ENCODE results near the gene TP53RK.

- TF ChIP-seq POLR2A (IDR thresholded peaks at IDR 0.05; ENCODE audit: low read depth, low read length): no peak
- TF ChIP-seq CTCF (conservative IDR thresholded peaks at IDR 0.05; ENCODE audit: low read depth, low read length): no peak
- peak; percentile 45; the same call in 1 of the 2 replicates for TF ChIP-seq CEBPB (IDR thresholded peaks at IDR 0.05; ENCODE audit: low read depth, low read length)
- no peak for TF ChIP-seq NFE2L2 (IDR thresholded peaks at IDR 0.05; ENCODE audit: low read depth, low read length)
- no peak for TF ChIP-seq MAFK (IDR thresholded peaks at IDR 0.05; ENCODE audit: low read depth, low read length)
- TF ChIP-seq FOS (IDR thresholded peaks at IDR 0.05; ENCODE audit: low read depth, low read length): no peak
- no peak for TF ChIP-seq MXI1 (IDR thresholded peaks at IDR 0.05; ENCODE audit: borderline replicate concordance, low read depth, low read length)
Observed at GRCh38 chr20:46695892-46696291, 6.6 kb upstream of the TP53RK start.

Measured in IMR-90 (cell line).